ENCODE results near the gene WDR44.
"Not testable (repeated sequence)": the region's sequence is repeated elsewhere in the genome, so short reads cannot be mapped to it uniquely, and the experiment has no call there.

WDR44 gene

DNA sequence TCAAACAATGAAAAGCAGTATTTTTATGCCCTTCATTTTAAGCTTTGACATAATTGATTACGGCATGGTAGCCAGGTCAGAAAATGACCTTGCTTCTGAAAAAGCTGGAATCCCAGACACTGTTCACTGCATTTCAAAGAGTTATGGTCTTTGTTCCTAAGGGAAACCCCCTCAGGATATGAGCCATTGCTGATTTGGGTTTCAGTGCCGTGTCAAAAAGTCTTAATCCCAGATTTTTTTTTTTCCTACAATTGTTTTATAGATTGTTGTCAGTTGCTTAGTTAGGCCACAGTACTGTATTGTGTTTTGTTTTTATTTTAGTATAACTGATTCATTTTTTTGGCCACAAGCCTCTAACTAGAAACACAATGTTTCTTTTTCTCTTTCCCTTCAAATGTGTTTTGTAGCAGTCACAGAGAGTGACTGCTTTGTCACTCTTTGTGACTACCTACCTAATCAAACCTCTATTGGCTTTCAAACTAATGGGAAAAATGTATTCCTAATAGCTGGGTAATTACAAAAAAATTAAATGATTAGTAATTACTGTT is 10.3 kb downstream of the WDR44 start:
- no peak for DNase-seq (ENCODE audit: low read depth in 2 of 2, low spot score in 1 of 2)

GRCh38 chrX:118360429-118361125 is 14.7 kb downstream of the WDR44 start:
- DNase-seq (ENCODE audit: low read depth in 2 of 2, low spot score in 1 of 2), result no peak

- no peak for DNase-seq (ENCODE audit: low read depth in 2 of 2, low spot score in 1 of 2)
Observed at GRCh38 chrX:118364261-118364660, 18.4 kb downstream of the WDR44 start.

- no peak for DNase-seq (ENCODE audit: low read depth in 2 of 2, low spot score in 1 of 2)
Observed at GRCh38 chrX:118367338-118367737, 21.4 kb downstream of the WDR44 start.

GRCh38 chrX:118368398-118368797 is 22.5 kb downstream of the WDR44 start:
- DNase-seq (ENCODE audit: low read depth in 2 of 2, low spot score in 1 of 2), result no peak

DNA sequence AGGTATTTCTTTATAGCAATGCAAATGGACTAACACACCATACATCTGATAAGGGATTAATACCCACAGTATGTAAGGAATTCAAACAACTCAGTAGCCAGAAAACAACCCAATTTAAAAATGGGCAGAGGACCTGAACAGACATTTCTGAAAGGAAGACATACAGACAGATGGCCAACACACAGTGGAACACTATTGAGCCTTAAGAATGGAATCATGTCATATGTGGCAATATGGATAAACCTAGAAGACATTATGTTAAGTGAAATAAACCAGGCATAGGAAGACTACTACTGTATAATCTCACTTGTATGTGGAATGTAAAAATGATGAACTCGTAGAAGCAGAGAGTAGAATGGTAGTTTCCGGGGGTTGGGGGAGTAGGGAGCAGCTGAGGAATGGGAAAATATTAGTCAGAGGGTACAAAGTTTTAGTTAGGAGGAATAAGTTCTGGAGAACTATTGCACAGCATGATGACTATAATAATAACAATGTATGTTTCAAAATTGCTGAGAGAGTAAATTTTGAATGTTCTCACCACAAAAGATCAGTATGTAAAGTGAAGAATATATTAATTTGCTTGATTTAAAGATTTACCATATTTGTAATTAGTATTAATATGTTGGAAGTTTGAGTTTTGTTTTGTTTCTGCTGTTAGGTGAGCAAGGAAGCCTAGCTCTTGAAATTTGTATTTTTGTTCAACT is 25.2 kb downstream of the WDR44 start:
- no peak for DNase-seq (ENCODE audit: low read depth in 2 of 2, low spot score in 1 of 2)

DNA sequence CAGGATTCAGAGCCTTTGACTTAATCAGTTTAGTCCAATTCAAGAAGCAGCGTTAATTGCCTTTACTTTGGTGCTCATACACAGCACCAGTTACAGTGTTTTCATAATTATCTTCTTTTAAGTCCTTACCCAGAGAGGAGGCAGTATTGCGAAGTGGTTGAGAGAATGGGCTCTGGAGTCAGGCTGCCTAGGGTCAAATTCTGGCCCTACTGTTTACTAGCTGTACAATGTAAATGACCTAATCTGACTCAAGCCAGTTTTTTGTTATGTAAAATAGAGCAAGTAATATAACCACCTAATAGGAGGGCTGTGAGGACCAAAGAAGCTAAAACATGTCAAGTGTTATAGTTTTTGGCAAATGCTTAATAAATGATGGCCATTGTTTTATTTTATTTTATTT is 27.6 kb downstream of the WDR44 start:
- no peak for DNase-seq (ENCODE audit: low read depth in 2 of 2, low spot score in 1 of 2)

DNA sequence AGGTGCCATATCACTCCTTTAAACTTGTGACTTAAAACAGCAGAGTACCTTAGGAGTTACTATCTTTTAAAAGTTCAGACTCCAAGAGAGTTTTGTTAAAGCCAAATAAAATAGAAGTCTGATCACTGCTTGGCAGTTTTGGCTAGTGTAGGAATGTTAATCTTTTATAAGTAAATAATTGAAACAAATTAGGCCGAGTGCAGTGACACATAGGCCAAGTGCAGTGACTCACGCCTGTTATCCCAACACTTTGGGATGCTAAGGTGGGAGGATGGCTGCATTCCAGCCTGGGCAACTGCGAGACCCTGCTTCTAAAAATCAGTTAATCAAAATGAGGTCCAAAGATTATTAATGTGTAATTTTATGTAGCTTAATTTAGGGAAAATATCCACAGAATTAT is 37.2 kb downstream of the WDR44 start:
- DNase-seq (ENCODE audit: low read depth in 2 of 2, low spot score in 1 of 2), result no peak

GRCh38 chrX:118392716-118393115 is 46.8 kb downstream of the WDR44 start:
- DNase-seq (ENCODE audit: low read depth in 2 of 2, low spot score in 1 of 2), result no peak

GRCh38 chrX:118396113-118396512 is 50.2 kb downstream of the WDR44 start:
- no peak for DNase-seq (ENCODE audit: low read depth in 2 of 2, low spot score in 1 of 2)

DNA sequence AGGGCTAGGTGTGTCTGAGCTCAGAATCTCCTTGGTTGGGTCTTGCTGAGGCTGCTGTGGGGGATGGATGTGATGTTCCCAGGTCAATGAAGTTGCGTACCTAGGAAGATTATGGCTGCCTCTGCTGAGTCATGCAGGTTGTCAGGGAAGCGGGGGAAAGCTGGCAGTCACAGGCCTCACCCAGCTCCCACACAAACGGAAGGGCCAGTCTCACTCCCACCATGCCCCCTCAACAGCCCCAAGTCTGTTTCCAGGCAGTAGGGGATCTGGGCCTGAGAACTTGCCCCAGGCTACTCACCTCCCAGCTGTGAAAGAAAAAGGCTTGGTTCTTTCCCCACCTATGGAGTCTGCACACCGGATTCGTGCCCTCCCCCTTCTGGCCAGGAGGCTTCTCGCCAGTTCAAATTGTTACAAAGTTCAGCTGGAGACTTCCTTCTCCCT is 72.9 kb downstream of the WDR44 start:
- no peak for DNase-seq (ENCODE audit: low read depth in 2 of 2, low spot score in 1 of 2)

- no peak for DNase-seq (ENCODE audit: low read depth in 2 of 2, low spot score in 1 of 2)
Observed at GRCh38 chrX:118420462-118420861, 74.6 kb downstream of the WDR44 start.

- no peak for DNase-seq (ENCODE audit: low read depth in 2 of 2, low spot score in 1 of 2)
Observed at GRCh38 chrX:118423558-118423957, 77.7 kb downstream of the WDR44 start.

DNA sequence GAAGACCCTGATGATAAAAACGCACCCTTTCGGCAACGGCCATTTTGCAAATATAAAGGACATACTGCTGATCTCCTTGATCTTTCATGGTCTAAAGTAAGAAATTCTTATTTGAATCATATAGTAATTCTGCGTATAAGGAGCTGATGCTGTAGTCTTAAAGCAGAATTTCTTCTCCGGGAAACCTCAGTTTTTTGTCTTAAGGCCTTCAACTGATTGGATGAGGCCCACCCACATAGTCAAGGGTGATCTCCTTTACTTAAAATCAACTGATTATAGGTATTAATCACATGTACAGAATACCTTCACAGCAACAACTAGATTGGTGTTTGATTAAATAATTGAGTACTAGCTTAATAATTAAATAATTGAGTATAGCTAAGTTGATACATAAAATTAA is 86.9 kb downstream of the WDR44 start:
- no peak for DNase-seq (ENCODE audit: low read depth in 2 of 2, low spot score in 1 of 2)

- no peak for DNase-seq (ENCODE audit: low read depth in 2 of 2, low spot score in 1 of 2)
Observed at GRCh38 chrX:118437283-118437682, 91.4 kb downstream of the WDR44 start.

GRCh38 chrX:118448273-118448783 is 102.4 kb downstream of the WDR44 start:
- no peak for DNase-seq (ENCODE audit: low read depth in 2 of 2, low spot score in 1 of 2)

DNA sequence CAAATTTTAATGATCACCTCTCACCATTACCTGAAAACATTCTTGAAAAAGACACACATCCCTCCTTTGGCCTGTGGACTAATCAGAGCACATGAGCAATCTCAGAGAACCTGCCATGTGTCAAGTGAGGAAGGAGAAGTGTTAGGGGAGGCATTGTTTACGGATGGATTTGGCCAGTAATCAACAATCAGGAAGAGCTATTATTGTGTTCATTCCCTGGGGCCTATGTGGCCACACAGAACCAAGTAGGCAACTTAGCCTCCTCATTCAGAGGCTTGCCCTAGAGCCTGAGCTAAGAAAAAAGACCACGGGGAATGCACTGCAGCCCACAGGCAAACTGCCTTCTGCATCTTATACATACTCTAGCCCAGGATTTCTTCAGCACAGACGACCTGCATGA is 109.1 kb downstream of the WDR44 start:
- no peak for DNase-seq (ENCODE audit: low read depth in 2 of 2, low spot score in 1 of 2)

DNA sequence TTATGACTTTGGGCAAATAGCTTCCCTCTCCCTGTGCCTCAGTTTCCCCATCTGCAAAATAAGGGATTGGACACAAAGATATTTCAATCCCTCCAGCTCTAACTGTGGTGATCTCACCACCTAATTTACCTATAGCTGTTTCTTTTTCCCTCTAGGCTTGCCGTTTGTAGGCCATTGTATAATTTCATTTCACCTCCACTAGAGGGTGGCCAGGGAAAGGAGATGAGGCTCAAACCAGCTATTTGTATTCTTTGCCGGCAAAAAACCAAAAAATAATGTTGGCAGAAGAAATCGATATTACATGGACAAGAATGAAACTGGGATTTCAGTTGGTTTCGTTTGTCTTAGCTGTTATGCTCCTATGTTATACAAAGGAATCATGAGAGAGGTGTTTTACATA is 113.6 kb downstream of the WDR44 start:
- no peak for DNase-seq (ENCODE audit: low read depth in 2 of 2, low spot score in 1 of 2)

GRCh38 chrX:118464501-118464900 is 118.6 kb downstream of the WDR44 start:
- DNase-seq (ENCODE audit: low read depth in 2 of 2, low spot score in 1 of 2), result no peak

DNA sequence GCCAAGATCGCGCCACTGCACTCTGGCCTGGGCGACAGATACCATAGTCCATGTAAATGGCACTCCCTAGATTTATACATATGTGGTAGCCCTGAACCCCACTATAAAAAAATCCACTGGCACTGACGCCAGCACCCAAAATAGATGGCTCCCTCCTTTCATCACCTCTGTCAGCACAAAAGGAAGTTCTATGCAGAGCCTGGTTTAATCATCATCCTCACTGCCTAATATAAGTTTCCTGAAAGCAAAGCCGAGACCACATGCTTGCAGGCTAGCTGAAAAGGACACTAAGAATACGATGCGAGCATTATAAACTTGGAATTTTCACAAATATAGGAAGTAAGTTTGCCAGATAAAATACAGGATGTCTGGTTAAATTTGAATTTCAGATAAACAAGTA is 122.2 kb downstream of the WDR44 start:
- no peak for DNase-seq (ENCODE audit: low read depth in 2 of 2, low spot score in 1 of 2)

GRCh38 chrX:118470721-118471347 is 124.9 kb downstream of the WDR44 start:
- DNase-seq (ENCODE audit: low read depth in 2 of 2, low spot score in 1 of 2), result not testable (repeated sequence)

DNA sequence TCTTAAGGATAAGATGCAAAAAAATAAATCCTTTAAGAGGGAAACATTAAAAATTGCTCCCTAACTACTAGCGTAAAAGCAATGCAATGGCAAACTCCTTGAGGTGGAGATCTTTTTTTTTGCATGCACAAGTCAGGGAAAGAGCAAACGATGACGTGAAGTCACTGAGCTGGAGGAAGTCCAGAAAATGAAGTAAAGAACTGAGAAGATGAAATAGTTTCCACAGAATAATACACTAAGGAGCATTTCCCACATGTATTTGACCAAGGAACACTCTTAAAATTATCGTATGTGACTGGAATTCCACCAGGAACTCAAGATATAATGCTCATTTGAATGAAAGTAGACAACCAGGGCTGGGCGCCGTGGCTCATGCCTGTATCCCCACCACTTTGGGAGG is 128.7 kb downstream of the WDR44 start:
- no peak for DNase-seq (ENCODE audit: low read depth in 2 of 2, low spot score in 1 of 2)

Measured in stimulated activated CD8-positive, alpha-beta memory T cell treated with anti-CD3 and anti-CD28 coated beads, Interleukin-4, amount 100 ng/mL, for 1 hour (primary cell).